ENCODE measurements around the gene CYP11A1. TPM values are rescaled to one million over a fixed set of nuclear protein-coding genes. Genes with fewer than 3 reads are reported as not detected.

The CYP11A1 gene
- polyA plus RNA-seq, 2 donors = 2.3 to 5.7 TPM

DNA sequence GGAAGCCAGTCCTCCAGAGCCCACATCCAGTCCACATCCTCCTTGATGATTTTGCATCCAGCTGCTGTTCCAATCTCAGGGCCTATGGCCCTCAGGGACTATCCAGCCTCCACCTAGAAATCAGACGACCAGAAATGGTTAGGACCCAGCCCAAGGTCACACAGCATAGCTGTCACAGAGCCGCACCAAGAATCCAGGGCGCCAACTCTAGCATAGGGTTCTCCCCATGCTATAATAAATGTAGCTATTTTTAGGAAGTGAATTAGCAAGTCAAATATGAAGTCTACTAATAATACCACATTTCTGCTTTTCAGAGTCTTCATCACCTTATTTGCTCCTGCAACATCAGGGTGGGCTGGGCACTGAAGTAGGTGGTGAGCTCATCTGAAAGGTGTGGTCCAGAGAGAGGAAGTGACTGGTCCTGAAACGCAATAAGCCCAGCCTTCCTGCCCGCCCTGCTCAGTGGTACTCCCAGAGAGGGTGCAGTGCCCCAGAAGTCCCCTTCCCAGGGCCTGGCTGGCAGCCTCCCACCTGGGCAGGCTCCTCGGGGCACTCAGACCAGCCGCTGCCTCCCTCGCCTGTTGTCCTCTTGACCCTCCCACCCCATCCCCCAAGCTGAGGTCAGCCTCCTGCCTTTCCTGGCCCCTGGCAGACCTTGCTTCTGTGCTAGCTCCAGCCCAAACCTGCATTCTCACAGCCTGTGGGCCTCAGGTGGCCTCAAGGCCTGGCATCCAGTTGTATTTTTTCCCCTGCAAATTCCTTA is 17.6 kb upstream of the CYP11A1 start:
- Histone ChIP-seq H3K36me3 (ENCODE audit: control insufficient read depth in 2 of 2, insufficient read depth in 2 of 2, low read length in 1 of 2) (no peaks in the 10 kb centered on the region), H3K27me3 (ENCODE audit: control insufficient read depth in 1 of 2, insufficient read depth in 2 of 2, low read length in 2 of 2) (no peaks in the 10 kb centered on the region), H3K4me1 (ENCODE audit: control insufficient read depth in 2 of 2, insufficient read depth in 2 of 2, low read length in 1 of 2) (peaks cover 0 to 9% of the 10 kb centered on the region in 2 donors), H3K4me3 (ENCODE audit: low read depth in 1 of 2, low read length in 2 of 2) (no peak overlapping the region), H3K27ac (ENCODE audit: low read depth in 2 of 2, low read length in 1 of 2) (peak overlapping the region; percentile 10 to 38), H3K9me3 (ENCODE audit: control insufficient read depth in 2 of 2, insufficient read depth in 1 of 2, low read depth in 1 of 2, low read length in 1 of 2) (no peaks in the 10 kb centered on the region)
- WGBS, 2 donors = 52 to 66% methylated on average over 8 of the region's 8 CpGs

DNA sequence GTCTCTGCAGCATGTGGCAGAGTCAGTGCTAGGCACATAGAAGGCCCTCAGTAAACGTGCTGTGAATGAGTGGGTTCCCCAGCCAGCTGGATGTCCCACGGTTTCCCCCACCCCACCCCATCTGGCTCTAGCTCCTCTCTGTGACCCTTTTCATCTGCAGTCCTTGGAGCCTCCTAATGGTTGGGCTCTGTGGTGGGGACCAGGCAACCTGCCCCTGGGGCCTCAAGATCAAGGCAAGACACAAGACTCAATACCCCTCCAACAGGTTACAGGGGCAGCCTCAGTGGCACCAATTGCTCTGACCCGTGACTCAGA is 17.1 kb upstream of the CYP11A1 start:
- no peaks in the 10 kb centered on the region for H3K27me3 ChIP-seq (ENCODE audit: control insufficient read depth in 1 of 2, insufficient read depth in 2 of 2, low read length in 2 of 2)
- no peak overlapping the region for H3K27ac ChIP-seq (ENCODE audit: low read depth in 2 of 2, low read length in 1 of 2)
- no peaks in the 10 kb centered on the region for H3K36me3 ChIP-seq (ENCODE audit: control insufficient read depth in 2 of 2, insufficient read depth in 2 of 2, low read length in 1 of 2)
- WGBS, 2 donors = 50 to 57% methylated on average over 3 of the region's 3 CpGs
- no peak overlapping the region for H3K4me3 ChIP-seq (ENCODE audit: low read depth in 1 of 2, low read length in 2 of 2)
- H3K4me1 ChIP-seq (ENCODE audit: control insufficient read depth in 2 of 2, insufficient read depth in 2 of 2, low read length in 1 of 2) = peaks cover 0 to 9% of the 10 kb centered on the region in 2 donors
- no peaks in the 10 kb centered on the region for H3K9me3 ChIP-seq (ENCODE audit: control insufficient read depth in 2 of 2, insufficient read depth in 1 of 2, low read depth in 1 of 2, low read length in 1 of 2)

DNA sequence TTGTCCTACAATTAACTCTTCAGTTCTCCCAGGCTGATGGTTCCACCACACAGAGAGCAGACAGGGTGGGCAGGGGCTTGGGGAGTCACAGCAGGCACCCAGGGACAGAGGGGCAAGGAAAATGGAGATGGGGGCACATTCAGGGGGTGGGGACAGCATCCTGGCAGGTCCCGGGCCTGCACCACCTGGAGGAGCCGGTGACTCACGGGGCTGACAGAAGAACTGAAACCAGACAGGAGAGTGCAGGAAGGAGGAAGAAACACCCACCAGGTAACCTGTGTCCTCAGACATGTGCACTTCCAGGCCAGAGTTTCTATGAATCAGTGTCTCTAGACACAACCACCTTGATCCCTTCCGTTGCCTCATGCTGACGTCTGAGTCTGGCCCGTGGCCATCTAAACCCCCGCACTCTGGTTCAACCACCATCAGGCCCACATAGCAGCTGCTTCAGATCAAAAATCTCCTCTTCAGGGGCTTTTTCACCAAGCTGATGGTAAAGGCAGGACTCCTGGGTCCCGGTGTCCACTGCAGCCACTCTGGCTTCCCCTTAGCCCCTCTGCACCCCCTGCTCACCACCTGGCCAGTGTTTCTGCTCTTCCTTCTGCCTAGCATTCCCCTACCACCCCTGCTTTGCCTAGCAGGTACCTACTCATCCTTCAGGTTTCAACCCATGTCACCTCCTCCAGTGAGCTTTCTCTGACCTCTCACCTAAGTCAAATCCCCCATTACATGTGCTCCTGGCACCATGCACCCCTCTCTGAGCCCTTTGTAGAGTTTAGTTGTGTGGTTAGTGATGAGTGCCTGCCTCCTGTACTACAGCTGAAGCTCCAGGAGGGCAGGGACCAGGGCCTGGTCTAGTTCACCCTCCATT is 16.5 kb upstream of the CYP11A1 start:
- 38 to 45% methylated on average over 8 of the region's 8 CpGs for WGBS, 2 donors
- Histone ChIP-seq H3K27ac (ENCODE audit: low read depth in 2 of 2, low read length in 1 of 2) (peak overlapping the region in 1 of 2 donors; percentile 54), H3K4me3 (ENCODE audit: low read depth in 1 of 2, low read length in 2 of 2) (no peak overlapping the region), H3K36me3 (ENCODE audit: control insufficient read depth in 2 of 2, insufficient read depth in 2 of 2, low read length in 1 of 2) (no peaks in the 10 kb centered on the region), H3K27me3 (ENCODE audit: control insufficient read depth in 1 of 2, insufficient read depth in 2 of 2, low read length in 2 of 2) (no peaks in the 10 kb centered on the region), H3K9me3 (ENCODE audit: control insufficient read depth in 2 of 2, insufficient read depth in 1 of 2, low read depth in 1 of 2, low read length in 1 of 2) (no peaks in the 10 kb centered on the region), H3K4me1 (ENCODE audit: control insufficient read depth in 2 of 2, insufficient read depth in 2 of 2, low read length in 1 of 2) (peaks cover 0 to 9% of the 10 kb centered on the region in 2 donors)

GRCh38 chr15:74383286-74383685 is 15.8 kb upstream of the CYP11A1 start:
- no peak overlapping the region for H3K27ac ChIP-seq (ENCODE audit: low read depth in 2 of 2, low read length in 1 of 2)

GRCh38 chr15:74382004-74382816 is 14.8 kb upstream of the CYP11A1 start:
- H3K27me3 ChIP-seq (ENCODE audit: control insufficient read depth in 1 of 2, insufficient read depth in 2 of 2, low read length in 2 of 2) = no peaks in the 10 kb centered on the region
- no peaks in the 10 kb centered on the region for H3K9me3 ChIP-seq (ENCODE audit: control insufficient read depth in 2 of 2, insufficient read depth in 1 of 2, low read depth in 1 of 2, low read length in 1 of 2)
- 32 to 37% methylated on average over 13 of the region's 13 CpGs for WGBS, 2 donors
- H3K36me3 ChIP-seq (ENCODE audit: control insufficient read depth in 2 of 2, insufficient read depth in 2 of 2, low read length in 1 of 2) = no peaks in the 10 kb centered on the region
- H3K27ac ChIP-seq (ENCODE audit: low read depth in 2 of 2, low read length in 1 of 2) = no peak overlapping the region
- peaks cover 0 to 9% of the 10 kb centered on the region in 2 donors for H3K4me1 ChIP-seq (ENCODE audit: control insufficient read depth in 2 of 2, insufficient read depth in 2 of 2, low read length in 1 of 2)
- no peak overlapping the region for H3K4me3 ChIP-seq (ENCODE audit: low read depth in 1 of 2, low read length in 2 of 2)

More at GRCh38 chr15:74383286-74383685, 15.8 kb upstream of the CYP11A1 start:
- Histone ChIP-seq H3K9me3 (ENCODE audit: control insufficient read depth in 2 of 2, insufficient read depth in 1 of 2, low read depth in 1 of 2, low read length in 1 of 2) (no peaks in the 10 kb centered on the region), H3K36me3 (ENCODE audit: control insufficient read depth in 2 of 2, insufficient read depth in 2 of 2, low read length in 1 of 2) (no peaks in the 10 kb centered on the region), H3K27me3 (ENCODE audit: control insufficient read depth in 1 of 2, insufficient read depth in 2 of 2, low read length in 2 of 2) (no peaks in the 10 kb centered on the region), H3K4me1 (ENCODE audit: control insufficient read depth in 2 of 2, insufficient read depth in 2 of 2, low read length in 1 of 2) (peaks cover 0 to 9% of the 10 kb centered on the region in 2 donors), H3K4me3 (ENCODE audit: low read depth in 1 of 2, low read length in 2 of 2) (no peak overlapping the region)
- WGBS, 2 donors = 92 to 94% methylated on average over 4 of the region's 4 CpGs

DNA sequence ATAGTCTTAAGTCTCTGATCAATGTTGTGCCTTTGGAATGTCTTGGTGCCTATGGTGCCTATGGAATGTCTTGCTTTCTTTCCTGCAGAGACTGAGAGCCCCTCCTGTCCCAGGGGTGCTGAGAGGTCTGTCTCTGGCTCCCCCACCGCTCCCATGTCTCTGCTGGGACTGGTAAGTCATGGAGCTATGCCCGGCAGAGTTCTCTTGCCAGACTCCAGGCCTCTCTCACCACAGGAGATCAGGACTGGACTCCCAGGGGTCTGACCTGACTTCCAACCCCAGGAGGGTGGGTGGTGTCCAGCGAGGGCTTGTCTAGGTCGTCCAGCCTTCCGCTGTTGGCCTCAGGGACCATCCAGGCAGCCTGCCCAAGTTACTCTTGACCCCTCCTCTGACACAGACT is 14.0 kb upstream of the CYP11A1 start:
- H3K4me3 ChIP-seq (ENCODE audit: low read depth in 1 of 2, low read length in 2 of 2) = no peak overlapping the region
- peaks cover 0 to 9% of the 10 kb centered on the region in 2 donors for H3K4me1 ChIP-seq (ENCODE audit: control insufficient read depth in 2 of 2, insufficient read depth in 2 of 2, low read length in 1 of 2)
- H3K36me3 ChIP-seq (ENCODE audit: control insufficient read depth in 2 of 2, insufficient read depth in 2 of 2, low read length in 1 of 2) = no peaks in the 10 kb centered on the region
- H3K27ac ChIP-seq (ENCODE audit: low read depth in 2 of 2, low read length in 1 of 2) = no peak overlapping the region
- no peaks in the 10 kb centered on the region for H3K27me3 ChIP-seq (ENCODE audit: control insufficient read depth in 1 of 2, insufficient read depth in 2 of 2, low read length in 2 of 2)
- WGBS, 2 donors = 67 to 77% methylated on average over 5 of the region's 5 CpGs
- H3K9me3 ChIP-seq (ENCODE audit: control insufficient read depth in 2 of 2, insufficient read depth in 1 of 2, low read depth in 1 of 2, low read length in 1 of 2) = no peaks in the 10 kb centered on the region

GRCh38 chr15:74381190-74381453 is 13.7 kb upstream of the CYP11A1 start:
- no peak overlapping the region for H3K27ac ChIP-seq (ENCODE audit: low read depth in 2 of 2, low read length in 1 of 2)
- 84 to 86% methylated on average over 2 of the region's 2 CpGs for WGBS, 2 donors
- H3K4me3 ChIP-seq (ENCODE audit: low read depth in 1 of 2, low read length in 2 of 2) = no peak overlapping the region

GRCh38 chr15:74380361-74381189 is 13.1 kb upstream of the CYP11A1 start:
- WGBS, 2 donors = 69 to 73% methylated on average over 12 of the region's 12 CpGs
- no peak overlapping the region for H3K4me3 ChIP-seq (ENCODE audit: low read depth in 1 of 2, low read length in 2 of 2)

More at GRCh38 chr15:74381190-74381453, 13.7 kb upstream of the CYP11A1 start:
- Histone ChIP-seq H3K36me3 (ENCODE audit: control insufficient read depth in 2 of 2, insufficient read depth in 2 of 2, low read length in 1 of 2) (no peaks in the 10 kb centered on the region), H3K4me1 (ENCODE audit: control insufficient read depth in 2 of 2, insufficient read depth in 2 of 2, low read length in 1 of 2) (peaks cover 0 to 9% of the 10 kb centered on the region in 2 donors), H3K27me3 (ENCODE audit: control insufficient read depth in 1 of 2, insufficient read depth in 2 of 2, low read length in 2 of 2) (no peaks in the 10 kb centered on the region), H3K9me3 (ENCODE audit: control insufficient read depth in 2 of 2, insufficient read depth in 1 of 2, low read depth in 1 of 2, low read length in 1 of 2) (no peaks in the 10 kb centered on the region)

DNA sequence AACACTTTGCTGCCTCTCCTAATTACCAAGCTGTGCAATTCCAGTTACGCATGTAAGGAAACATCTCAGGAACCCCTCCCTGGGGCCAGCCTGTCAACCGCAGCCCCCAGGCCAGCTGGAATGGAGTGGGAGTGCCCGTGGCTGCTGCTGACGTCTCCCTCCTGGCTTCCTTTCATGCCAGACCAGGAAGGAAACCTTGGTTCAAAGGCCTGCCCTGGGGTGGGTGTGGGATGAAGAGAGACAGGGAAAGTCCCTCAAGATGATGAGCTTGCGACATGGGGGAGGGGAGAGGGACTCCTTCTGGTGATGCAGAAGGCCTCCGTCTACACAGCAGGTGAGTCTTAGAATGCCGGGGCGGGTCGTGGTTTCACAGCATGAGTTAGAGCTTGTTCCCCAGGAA is 11.4 kb upstream of the CYP11A1 start:
- Histone ChIP-seq H3K36me3 (ENCODE audit: control insufficient read depth in 2 of 2, insufficient read depth in 2 of 2, low read length in 1 of 2) (no peaks in the 10 kb centered on the region), H3K27me3 (ENCODE audit: control insufficient read depth in 1 of 2, insufficient read depth in 2 of 2, low read length in 2 of 2) (no peaks in the 10 kb centered on the region), H3K4me1 (ENCODE audit: control insufficient read depth in 2 of 2, insufficient read depth in 2 of 2, low read length in 1 of 2) (peaks cover 0 to 5% of the 10 kb centered on the region in 2 donors), H3K27ac (ENCODE audit: low read depth in 2 of 2, low read length in 1 of 2) (no peak overlapping the region), H3K4me3 (ENCODE audit: low read depth in 1 of 2, low read length in 2 of 2) (no peak overlapping the region), H3K9me3 (ENCODE audit: control insufficient read depth in 2 of 2, insufficient read depth in 1 of 2, low read depth in 1 of 2, low read length in 1 of 2) (no peaks in the 10 kb centered on the region)
- WGBS, 2 donors = 27 to 32% methylated on average over 9 of the region's 9 CpGs

More at GRCh38 chr15:74380361-74381189, 13.1 kb upstream of the CYP11A1 start:
- Histone ChIP-seq H3K27me3 (ENCODE audit: control insufficient read depth in 1 of 2, insufficient read depth in 2 of 2, low read length in 2 of 2) (no peaks in the 10 kb centered on the region), H3K36me3 (ENCODE audit: control insufficient read depth in 2 of 2, insufficient read depth in 2 of 2, low read length in 1 of 2) (no peaks in the 10 kb centered on the region), H3K9me3 (ENCODE audit: control insufficient read depth in 2 of 2, insufficient read depth in 1 of 2, low read depth in 1 of 2, low read length in 1 of 2) (no peaks in the 10 kb centered on the region), H3K27ac (ENCODE audit: low read depth in 2 of 2, low read length in 1 of 2) (no peak overlapping the region), H3K4me1 (ENCODE audit: control insufficient read depth in 2 of 2, insufficient read depth in 2 of 2, low read length in 1 of 2) (peaks cover 0 to 9% of the 10 kb centered on the region in 2 donors)

All from esophagus (tissue), 2 donors.